LNCAP (cell line): ENCODE results near the gene KEL.

Source experiments
- TF ChIP-seq, protein P1 (sequence below): fragments of 450-650 bp; IDR thresholded peaks from 2 replicates; pipeline ENCODE4 v1.5.1; 2017; ENCODE audit warnings: mild to moderate bottlenecking

Gene KEL, protein sequence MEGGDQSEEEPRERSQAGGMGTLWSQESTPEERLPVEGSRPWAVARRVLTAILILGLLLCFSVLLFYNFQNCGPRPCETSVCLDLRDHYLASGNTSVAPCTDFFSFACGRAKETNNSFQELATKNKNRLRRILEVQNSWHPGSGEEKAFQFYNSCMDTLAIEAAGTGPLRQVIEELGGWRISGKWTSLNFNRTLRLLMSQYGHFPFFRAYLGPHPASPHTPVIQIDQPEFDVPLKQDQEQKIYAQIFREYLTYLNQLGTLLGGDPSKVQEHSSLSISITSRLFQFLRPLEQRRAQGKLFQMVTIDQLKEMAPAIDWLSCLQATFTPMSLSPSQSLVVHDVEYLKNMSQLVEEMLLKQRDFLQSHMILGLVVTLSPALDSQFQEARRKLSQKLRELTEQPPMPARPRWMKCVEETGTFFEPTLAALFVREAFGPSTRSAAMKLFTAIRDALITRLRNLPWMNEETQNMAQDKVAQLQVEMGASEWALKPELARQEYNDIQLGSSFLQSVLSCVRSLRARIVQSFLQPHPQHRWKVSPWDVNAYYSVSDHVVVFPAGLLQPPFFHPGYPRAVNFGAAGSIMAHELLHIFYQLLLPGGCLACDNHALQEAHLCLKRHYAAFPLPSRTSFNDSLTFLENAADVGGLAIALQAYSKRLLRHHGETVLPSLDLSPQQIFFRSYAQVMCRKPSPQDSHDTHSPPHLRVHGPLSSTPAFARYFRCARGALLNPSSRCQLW

DNA sequence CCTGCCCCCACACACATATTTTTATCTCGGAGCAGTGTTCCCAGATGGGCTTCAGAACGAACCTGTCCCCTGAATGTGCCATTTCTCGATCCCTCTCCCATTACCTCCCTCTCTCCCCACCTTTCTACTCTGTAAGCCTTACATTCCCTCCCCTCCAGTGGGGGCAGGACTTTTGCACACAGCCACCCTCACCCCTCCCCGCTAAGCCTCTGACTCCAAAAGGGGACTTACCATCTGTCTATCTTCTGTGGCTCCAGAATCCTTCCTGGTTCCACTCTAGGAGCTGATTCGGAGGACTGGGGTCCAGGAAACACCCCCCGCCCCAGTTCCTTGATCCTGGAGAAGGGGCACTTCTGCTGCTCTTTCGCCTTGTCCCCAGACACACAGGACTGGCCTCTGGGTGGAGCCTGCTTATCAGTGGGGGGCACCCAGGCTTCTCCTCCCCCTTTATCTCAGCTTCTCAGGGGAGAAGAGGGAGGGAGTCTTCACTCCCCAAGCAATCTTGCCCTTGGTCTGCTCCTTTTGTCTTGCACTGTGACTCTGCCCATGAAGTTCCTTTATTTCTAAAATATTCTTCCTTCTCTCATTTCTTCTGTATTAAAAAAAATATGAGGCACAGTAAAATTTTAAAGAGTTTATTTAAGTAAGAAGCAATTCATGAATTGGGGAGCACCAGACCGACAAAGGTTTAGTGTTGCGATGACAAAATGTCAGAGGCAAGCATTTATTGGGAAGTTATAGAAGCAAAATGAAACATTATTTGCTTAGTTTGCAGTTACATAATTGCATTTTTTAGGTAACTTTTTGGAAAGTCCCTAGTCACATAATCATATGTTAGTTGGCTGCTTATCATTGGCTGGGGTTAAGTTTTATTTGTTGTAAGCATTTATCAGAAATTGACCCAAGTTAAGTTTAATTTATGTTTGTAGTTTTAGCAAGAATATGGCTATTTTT, at the start of gene KEL:
KEL (minus strand) TSS at position 391 of the 954 bp plus-strand sequence; CDS start at position 234, 157 bp downstream.
- TF ChIP-seq, protein P1, sequence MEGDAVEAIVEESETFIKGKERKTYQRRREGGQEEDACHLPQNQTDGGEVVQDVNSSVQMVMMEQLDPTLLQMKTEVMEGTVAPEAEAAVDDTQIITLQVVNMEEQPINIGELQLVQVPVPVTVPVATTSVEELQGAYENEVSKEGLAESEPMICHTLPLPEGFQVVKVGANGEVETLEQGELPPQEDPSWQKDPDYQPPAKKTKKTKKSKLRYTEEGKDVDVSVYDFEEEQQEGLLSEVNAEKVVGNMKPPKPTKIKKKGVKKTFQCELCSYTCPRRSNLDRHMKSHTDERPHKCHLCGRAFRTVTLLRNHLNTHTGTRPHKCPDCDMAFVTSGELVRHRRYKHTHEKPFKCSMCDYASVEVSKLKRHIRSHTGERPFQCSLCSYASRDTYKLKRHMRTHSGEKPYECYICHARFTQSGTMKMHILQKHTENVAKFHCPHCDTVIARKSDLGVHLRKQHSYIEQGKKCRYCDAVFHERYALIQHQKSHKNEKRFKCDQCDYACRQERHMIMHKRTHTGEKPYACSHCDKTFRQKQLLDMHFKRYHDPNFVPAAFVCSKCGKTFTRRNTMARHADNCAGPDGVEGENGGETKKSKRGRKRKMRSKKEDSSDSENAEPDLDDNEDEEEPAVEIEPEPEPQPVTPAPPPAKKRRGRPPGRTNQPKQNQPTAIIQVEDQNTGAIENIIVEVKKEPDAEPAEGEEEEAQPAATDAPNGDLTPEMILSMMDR, result no peak

- TF ChIP-seq, protein P1, result peak; percentile 97
Observed at GRCh38 chr7:143008007-143008901, 46.1 kb upstream of the KEL start.

GRCh38 chr7:143005632-143006260, 43.6 kb upstream of the KEL start:
- TF ChIP-seq, protein P1, result no peak

DNA sequence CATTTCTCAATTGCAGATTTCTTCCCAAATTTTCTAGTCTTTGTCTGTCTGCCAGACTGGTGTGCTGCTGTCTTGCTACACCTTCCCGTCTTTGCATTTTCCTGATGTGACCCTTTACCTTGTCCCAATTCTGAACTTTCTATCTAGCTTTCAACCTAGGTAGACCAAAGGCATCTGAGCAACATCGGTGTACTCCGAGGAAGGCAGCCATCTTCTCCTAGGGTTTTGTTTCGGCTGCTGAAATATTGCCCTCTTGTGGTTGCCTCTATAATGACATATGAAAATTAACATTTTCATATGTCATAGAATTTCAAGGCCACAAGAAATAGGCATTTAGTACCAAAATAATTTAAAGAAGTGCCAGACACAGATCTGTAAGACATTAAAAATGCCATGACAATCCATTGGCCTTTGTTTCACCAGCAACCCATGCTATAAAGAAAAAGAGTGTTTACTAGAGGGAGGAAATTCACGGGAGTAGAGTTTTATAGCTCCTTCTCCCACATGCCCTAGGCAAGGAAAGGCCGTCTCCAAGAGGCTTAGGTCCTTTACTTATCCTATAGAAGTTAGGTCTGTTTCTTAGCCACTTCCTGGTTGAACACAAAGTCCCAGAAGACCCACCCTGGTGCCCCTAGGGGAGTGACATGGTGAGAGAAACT, 41.4 kb upstream of the KEL start:
- TF ChIP-seq, protein P1, result peak; percentile 85

DNA sequence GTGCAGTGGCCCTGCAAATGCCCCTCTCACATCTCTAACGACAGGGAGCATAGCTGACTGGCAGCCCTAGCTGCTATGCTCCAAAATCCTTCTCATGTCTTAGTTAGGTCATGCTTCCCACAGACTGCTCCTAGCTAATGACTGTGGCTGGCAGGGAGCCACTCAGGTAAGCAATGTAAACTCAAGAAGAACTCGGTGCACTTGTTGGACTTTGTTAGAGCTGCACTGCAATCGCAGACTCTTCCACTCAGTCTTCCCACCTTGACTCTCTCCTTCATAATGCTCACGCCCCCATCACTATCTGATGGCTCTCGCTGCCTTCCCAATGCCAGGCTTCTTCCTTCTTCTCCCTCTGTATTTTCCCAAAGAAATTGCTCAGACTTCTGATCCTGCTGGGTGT, 40.7 kb upstream of the KEL start:
- TF ChIP-seq, protein P1, result no peak

GRCh38 chr7:143002106-143002505, 39.9 kb upstream of the KEL start:
- TF ChIP-seq, protein P1, result peak; percentile 55; the same call in 1 of the 2 replicates
